Hippocampal formation (tissue), 2 donors: ENCODE results near the gene TOMM40.
"Not testable (repeated sequence)": the region's sequence is repeated elsewhere in the genome, so short reads cannot be mapped to it uniquely, and the experiment has no call there.

Experiments used
- DNase-seq, 2 donors: peaks; one replicate each; lab custom pipeline; 2025; lab: John Stamatoyannopoulos, UW

The TOMM40 gene

DNA sequence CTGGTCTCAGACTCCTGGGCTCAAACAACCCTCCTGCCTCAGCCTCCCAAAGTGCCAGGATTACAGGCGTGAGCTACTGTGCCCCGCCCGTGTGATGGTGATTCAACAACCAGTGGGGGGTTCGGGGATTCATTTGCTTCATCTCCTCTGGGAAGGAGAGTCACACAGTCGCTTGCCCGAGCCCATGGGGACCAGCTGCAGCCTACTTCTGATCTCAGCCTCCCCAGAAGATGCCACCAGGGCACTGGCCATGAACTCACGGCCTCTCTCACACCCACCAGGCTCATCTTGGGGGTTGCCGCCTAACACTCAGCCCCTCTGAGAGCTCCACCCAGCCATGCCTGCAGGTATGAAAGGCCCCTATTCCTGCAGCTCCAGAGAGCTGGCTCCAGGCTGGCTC is 6.8 kb downstream of the TOMM40 start:
- DNase-seq, result no peak

DNA sequence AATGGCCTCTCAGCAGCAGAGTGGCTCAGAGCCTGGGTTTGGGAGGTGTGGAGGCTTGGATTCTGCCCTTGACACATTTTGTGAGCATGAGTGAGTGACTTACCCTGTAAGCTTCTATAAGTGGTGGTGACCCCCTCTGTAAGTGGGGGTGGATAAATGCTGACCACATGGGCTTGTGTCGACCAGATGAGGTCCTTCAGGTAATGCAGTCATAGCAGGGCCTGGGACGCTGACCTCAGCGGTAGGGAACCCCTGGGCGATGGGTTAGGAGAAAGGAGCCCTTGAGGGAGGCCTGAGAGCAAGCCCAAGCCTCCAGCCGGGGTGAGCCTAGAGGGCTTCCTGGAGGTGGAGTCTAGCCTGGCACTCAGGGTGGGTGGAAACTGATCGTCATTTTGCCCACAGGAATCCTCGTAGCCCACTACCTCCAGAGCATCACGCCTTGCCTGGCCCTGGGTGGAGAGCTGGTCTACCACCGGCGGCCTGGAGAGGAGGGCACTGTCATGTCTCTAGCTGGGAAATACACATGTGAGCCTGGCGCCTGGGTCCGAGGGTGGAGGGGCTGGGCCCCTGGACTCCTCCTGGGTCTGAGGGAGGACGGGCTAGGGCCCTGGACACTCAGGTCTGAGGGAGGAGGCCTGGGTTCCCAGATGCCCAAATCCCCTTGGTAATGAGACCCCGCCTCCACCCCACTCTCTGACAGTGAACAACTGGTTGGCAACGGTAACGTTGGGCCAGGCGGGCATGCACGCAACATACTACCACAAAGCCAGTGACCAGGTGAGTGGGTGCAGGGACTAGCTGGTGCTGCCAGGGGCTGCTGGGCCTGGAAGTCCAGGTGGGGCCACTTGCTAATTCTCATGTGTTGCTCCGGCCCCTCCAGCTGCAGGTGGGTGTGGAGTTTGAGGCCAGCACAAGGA is 9.5 kb downstream of the TOMM40 start:
- no peak for DNase-seq

GRCh38 chr19:44903216-44903601 is 12.2 kb downstream of the TOMM40 start:
- no peak for DNase-seq

- peak in 1 of 2 donors; percentile 61 for DNase-seq
Measured at GRCh38 chr19:44903602-44904425, 12.8 kb downstream of the TOMM40 start.

- DNase-seq, result no peak
Measured at GRCh38 chr19:44904426-44904994, 13.5 kb downstream of the TOMM40 start.

GRCh38 chr19:44905437-44906160 is 14.5 kb downstream of the TOMM40 start, which contains the start of gene APOE:
TSS of gene APOE (plus strand) at chr19:44905796. CDS start at chr19:44906625, 829 bp downstream.
- DNase-seq, result peak in 1 of 2 donors; percentile 63

DNA sequence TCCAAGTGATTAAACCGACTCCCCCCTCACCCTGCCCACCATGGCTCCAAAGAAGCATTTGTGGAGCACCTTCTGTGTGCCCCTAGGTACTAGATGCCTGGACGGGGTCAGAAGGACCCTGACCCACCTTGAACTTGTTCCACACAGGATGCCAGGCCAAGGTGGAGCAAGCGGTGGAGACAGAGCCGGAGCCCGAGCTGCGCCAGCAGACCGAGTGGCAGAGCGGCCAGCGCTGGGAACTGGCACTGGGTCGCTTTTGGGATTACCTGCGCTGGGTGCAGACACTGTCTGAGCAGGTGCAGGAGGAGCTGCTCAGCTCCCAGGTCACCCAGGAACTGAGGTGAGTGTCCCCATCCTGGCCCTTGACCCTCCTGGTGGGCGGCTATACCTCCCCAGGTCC is 16.6 kb downstream of the TOMM40 start:
- no peak for DNase-seq

GRCh38 chr19:44908074-44908835 is 17.2 kb downstream of the TOMM40 start:
- no peak for DNase-seq

DNA sequence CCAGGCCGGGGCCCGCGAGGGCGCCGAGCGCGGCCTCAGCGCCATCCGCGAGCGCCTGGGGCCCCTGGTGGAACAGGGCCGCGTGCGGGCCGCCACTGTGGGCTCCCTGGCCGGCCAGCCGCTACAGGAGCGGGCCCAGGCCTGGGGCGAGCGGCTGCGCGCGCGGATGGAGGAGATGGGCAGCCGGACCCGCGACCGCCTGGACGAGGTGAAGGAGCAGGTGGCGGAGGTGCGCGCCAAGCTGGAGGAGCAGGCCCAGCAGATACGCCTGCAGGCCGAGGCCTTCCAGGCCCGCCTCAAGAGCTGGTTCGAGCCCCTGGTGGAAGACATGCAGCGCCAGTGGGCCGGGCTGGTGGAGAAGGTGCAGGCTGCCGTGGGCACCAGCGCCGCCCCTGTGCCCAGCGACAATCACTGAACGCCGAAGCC is 17.8 kb downstream of the TOMM40 start:
- DNase-seq, result no peak

- no peak for DNase-seq
Measured at GRCh38 chr19:44909775-44910174, 18.7 kb downstream of the TOMM40 start.

DNA sequence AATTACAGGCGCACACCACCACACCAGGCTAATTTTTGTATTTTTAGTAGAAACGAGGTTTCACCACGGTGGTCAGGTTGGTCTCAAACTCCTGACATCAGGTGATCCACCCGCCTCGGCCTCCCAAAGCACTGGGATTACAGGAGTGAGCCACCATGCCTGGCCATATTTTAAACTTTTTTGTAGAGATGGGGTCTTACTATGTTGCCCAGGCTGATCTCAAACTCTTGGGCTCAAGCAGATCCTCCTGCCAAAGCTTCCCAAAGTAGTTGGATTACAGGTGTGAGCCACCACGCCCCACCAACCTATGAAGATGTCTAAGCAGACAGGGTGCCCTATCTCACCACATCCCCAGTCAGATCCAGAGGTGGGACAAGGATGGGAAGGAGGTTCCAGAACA is 20.8 kb downstream of the TOMM40 start:
- DNase-seq, result not testable (repeated sequence)

GRCh38 chr19:44912854-44913253 is 21.8 kb downstream of the TOMM40 start:
- DNase-seq, result peak; percentile 19 to 75

DNA sequence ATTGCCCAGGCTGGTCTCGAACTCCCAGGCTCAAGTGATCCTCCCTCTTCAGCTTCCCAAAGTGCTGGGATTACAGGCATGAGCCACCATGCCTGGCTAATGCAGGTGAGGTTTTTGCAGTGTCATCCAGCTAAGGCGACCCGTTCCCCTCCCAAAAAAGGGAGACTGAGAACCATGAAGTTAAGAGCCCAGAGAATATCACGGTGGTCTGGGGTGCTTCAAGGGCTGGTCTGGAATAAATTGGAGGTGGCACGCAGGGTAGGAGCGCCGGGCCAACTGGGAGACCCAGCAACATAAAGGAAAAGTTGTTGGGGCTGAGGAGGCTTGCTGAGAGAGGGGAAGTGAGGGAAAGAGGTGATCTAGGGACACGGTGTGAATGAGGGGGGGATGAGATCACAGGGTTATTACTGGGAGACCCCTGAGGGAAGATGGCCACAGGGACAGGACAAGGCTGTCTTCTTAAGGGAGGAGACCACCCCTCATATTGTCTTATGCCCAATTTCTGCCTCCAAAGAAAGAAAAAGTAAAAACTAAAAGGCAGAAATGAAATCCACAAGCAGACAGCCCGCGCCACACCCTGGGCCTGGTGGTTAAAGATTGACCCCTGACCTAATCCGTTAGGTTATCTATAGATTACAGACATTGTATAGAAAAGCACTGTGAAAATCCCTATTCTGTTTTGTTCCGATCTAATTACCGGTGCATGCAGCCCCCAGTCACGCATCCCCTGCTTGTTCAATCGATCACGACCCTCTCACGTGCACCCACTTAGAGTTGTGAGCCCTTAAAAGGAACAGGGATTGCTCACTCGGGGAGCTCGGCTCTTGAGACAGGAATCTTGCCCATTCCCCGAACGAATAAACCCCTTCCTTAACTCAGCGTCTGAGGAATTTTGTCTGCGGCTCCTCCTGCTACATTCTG is 22.7 kb downstream of the TOMM40 start:
- DNase-seq, result not testable (repeated sequence)

DNA sequence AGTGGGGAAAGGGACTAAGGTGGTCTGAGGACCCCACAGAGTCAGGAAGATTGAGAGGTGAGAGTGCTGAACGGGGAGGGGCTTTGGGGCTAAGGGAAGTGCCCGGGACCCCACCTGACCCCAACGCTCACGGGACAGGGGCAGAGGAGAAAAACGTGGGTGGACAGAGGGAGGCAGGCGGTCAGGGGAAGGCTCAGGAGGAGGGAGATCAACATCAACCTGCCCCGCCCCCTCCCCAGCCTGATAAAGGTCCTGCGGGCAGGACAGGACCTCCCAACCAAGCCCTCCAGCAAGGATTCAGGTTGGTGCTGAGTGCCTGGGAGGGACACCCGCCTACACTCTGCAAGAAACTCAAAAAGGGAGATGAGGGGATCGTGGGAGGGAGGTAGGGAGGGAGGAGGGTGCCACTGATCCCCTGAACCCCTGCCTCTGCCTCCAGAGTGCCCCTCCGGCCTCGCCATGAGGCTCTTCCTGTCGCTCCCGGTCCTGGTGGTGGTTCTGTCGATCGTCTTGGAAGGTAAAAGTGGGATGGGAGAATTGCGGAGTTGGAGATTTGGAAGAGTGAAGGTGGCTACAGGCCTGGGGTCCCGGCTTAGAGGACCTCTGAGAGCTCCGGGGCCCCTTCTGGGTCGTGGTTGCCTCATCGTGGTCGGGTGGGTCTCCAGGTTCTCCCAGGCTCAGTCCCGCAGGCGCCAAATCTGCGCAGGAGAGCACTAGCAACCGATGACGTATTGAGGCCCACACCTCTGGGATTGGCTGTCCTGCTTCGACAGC is 23.6 kb downstream of the TOMM40 start, which contains the start of gene APOC1:
APOC1 (plus strand) TSS at position 176 of the 774 bp plus-strand sequence; CDS start at position 460, 284 bp downstream.
- DNase-seq, result peak; percentile 46 to 67

DNA sequence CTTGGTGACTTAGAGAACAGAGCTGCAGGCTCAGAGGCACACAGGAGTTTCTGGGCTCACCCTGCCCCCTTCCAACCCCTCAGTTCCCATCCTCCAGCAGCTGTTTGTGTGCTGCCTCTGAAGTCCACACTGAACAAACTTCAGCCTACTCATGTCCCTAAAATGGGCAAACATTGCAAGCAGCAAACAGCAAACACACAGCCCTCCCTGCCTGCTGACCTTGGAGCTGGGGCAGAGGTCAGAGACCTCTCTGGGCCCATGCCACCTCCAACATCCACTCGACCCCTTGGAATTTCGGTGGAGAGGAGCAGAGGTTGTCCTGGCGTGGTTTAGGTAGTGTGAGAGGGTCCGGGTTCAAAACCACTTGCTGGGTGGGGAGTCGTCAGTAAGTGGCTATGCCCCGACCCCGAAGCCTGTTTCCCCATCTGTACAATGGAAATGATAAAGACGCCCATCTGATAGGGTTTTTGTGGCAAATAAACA is 33.2 kb downstream of the TOMM40 start:
- no peak for DNase-seq

- DNase-seq, result peak; percentile 64 to 79
Measured at GRCh38 chr19:44925114-44925891, 34.2 kb downstream of the TOMM40 start.

DNA sequence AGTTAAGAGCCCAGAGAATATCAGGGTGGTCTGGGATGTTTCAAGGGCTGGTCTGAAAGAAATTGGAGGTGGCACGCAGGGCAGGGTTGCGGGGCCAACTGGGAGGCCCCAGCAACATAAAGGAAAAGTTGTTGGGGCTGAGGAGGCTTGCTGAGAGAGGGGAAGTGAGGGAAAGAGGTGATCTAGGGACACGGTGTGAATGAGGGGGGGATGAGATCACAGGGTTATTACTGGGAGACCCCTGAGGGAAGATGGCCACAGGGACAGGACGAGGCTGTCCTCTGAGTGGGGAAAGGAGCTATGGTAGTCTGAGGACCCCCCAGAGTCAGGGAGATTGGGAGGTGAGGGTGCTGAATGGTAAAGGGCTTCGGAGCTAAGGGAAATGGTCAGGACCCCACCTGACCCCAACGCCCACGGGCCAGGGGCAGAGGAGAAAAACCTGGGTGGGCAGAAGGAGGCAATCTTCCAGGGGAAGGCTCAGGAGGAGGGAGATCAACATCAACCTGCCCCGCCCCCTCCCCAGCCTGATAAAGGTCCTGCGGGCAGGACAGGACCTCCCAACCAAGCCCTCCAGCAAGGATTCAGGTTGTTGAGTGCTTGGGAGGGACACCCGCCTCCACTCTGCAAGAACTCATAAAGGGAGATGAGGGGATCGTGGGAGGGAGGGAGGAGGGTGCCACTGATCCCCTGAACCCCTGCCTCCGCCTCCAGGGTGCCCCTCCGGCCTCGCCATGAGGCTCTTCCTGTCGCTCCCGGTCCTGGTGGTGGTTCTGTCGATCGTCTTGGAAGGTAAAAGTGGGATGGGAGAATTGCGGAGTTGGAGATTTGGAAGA is 35.4 kb downstream of the TOMM40 start:
- not testable (repeated sequence) for DNase-seq
